Kidney epithelial cell (primary cell): Measurements from ENCODE around the gene MEIG1. TPM values are rescaled to one million over a fixed set of nuclear protein-coding genes. Genes with fewer than 3 reads are reported as not detected.

Experiments
- DNase-seq: peaks from one replicate; pipeline ENCODE4 v3.0.0-alpha.2; 2010; ENCODE audit warnings: low read depth
- H3K27me3 ChIP-seq: 2 replicates; pipeline ENCODE4 v1.6.0; 2011; ENCODE audit warnings: low read length; ENCODE audit not compliant: control insufficient read depth, insufficient read depth
- H3K36me3 ChIP-seq: 2 replicates; pipeline ENCODE4 v1.5.1; 2011; ENCODE audit warnings: low read length; ENCODE audit not compliant: control insufficient read depth, insufficient read depth
- H3K4me3 ChIP-seq: 2 replicates; pipeline ENCODE4 v1.5.1; 2011; ENCODE audit warnings: low read depth, mild to moderate bottlenecking, control low read depth, low read length
- total RNA-seq: library from RNA; depleted of rRNA; stranded (reverse); fragments of >200 nt; gene quantifications from 2 replicates; pipeline ENCODE4 v1.2.3, GENCODE V29; 2015
- TF ChIP-seq, protein P1 (sequence below): IDR thresholded peaks from 2 replicates; pipeline ENCODE4 v1.5.1; 2011; ENCODE audit warnings: mild to moderate bottlenecking, moderate library complexity, low read length, control low read depth, inconsistent platforms; ENCODE audit not compliant: insufficient read depth, poor library complexity, severe bottlenecking

Gene MEIG1, protein sequence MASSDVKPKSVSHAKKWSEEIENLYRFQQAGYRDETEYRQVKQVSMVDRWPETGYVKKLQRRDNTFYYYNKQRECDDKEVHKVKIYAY
- 1.5 TPM in 1 of 2 replicates, not detected in the other for total RNA-seq

DNA sequence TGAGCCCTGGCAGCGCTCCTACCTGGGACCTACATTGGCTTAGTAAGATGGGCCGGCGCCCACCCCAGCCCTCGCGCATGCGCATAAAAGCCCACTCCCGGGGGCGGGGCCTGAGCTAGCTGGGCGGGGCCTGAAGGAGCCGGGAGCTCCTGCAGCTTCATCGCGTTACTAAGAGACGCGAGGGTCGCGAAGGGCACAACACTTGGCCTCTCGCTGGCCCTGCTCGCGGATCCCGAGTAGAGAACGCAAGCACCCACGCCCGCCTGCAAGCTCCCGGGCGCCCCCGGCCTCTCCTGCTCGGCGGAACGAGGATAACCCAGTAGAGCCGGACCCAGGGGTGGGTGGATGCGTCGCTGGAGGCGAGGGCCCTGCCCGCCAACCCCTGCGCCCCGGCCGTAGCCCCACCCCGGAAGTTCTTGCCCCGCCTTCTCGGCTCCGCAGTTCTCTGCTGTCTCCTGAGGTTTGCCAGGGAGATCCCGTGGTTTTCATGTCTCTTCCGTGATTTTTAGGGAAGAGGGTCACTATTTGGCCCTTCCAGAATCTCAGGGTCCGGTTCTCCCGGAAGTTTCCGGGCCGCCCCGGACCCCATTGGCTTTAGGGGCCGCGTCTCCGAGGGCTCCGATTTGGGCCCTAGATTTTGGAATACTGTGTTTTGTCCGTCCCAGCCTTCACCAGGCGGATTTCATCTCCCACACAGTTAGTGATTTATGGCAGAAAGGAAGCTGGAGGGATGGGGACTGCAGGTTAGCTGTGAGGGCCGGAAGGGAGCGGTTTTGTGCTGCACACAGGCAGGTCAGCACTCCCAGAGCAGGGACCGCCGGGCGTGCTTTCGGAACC is at the start of gene MEIG1:
Gene MEIG1 (plus strand): TSS at position 168 of the 837 bp plus-strand sequence. CDS start 7,081 bp downstream, outside the sequence.
- peak; percentile 69 for DNase-seq
- Histone ChIP-seq H3K4me3 (peak within 1 kb of the TSS; percentile 65), H3K27me3 (no peaks in the 10 kb centered on the region), H3K36me3 (no peaks in the 10 kb centered on the region)
- TF ChIP-seq, protein P1, sequence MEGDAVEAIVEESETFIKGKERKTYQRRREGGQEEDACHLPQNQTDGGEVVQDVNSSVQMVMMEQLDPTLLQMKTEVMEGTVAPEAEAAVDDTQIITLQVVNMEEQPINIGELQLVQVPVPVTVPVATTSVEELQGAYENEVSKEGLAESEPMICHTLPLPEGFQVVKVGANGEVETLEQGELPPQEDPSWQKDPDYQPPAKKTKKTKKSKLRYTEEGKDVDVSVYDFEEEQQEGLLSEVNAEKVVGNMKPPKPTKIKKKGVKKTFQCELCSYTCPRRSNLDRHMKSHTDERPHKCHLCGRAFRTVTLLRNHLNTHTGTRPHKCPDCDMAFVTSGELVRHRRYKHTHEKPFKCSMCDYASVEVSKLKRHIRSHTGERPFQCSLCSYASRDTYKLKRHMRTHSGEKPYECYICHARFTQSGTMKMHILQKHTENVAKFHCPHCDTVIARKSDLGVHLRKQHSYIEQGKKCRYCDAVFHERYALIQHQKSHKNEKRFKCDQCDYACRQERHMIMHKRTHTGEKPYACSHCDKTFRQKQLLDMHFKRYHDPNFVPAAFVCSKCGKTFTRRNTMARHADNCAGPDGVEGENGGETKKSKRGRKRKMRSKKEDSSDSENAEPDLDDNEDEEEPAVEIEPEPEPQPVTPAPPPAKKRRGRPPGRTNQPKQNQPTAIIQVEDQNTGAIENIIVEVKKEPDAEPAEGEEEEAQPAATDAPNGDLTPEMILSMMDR = no peak

DNA sequence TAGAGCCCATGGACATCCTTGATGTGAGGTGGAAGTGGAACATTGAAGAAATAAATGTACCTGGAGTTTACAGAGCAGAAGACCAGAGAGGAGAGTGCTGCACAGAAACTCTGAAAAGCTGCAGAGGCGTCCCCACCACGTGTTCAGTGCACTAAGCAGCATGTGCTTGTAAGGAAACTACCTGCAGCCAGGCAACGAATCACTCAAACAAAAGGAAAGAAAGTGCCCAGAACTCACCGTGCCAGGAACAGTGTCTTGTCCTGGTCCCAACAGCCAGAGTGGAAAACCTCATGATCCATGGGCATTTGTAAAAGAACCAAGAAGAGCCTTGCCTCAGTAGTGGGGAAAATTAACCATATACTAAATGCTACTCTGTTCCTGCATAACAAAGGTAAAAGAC is 48.2 kb upstream of the MEIG1 start:
- TF ChIP-seq, protein P1 = no peak
- Histone ChIP-seq H3K36me3 (peaks cover 1% of the 10 kb centered on the region), H3K27me3 (no peaks in the 10 kb centered on the region), H3K4me3 (no peak overlapping the region)
- DNase-seq = no peak

DNA sequence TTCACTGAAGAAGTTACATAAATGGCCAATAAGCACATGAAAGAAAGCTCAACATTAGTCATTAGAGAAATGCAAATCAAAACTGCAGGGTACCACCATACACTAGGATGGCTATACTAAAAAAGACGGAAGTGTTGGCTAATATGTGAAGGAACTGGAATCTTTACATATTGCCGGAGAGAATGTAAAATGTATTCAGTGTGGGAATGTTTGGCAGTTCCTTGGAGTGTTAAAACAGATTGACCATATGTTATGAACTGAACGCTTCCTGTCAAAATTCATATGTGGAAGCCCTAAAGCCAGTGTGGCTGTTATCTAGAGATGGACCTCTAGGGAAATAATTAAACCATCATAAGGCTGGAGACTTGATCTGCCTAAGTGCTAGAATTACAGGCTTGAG is 47.4 kb upstream of the MEIG1 start:
- H3K4me3 ChIP-seq = no peak overlapping the region
- DNase-seq = no peak
- TF ChIP-seq, protein P1 = no peak
- H3K27me3 ChIP-seq = no peaks in the 10 kb centered on the region
- peaks cover 1% of the 10 kb centered on the region for H3K36me3 ChIP-seq

- Histone ChIP-seq H3K27me3 (no peaks in the 10 kb centered on the region), H3K36me3 (no peaks in the 10 kb centered on the region), H3K4me3 (no peak overlapping the region)
- TF ChIP-seq, protein P1 = no peak
- no peak for DNase-seq
Observed at GRCh38 chr10:14916600-14916999, 42.6 kb upstream of the MEIG1 start.

DNA sequence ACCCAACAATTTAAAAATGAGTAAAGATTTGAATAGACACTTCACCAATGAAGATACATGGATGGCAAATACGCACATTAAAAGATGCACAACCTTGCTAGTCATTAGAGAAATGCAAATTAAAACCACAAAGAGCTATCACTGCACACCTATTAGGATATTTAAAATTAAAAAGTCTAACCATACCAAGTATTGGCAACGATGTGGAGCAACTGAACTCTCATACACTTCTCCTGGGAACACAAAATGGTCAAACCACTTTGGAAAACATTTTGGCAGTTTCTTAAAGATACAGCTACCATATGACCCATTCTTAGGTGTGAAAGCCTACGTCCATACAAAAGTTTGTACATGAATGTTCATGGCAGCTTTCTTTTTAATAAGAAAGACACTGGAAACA is 41.4 kb upstream of the MEIG1 start:
- Histone ChIP-seq H3K4me3 (no peak overlapping the region), H3K36me3 (peaks cover 2% of the 10 kb centered on the region), H3K27me3 (no peaks in the 10 kb centered on the region)
- no peak for DNase-seq
- TF ChIP-seq, protein P1 = no peak

DNA sequence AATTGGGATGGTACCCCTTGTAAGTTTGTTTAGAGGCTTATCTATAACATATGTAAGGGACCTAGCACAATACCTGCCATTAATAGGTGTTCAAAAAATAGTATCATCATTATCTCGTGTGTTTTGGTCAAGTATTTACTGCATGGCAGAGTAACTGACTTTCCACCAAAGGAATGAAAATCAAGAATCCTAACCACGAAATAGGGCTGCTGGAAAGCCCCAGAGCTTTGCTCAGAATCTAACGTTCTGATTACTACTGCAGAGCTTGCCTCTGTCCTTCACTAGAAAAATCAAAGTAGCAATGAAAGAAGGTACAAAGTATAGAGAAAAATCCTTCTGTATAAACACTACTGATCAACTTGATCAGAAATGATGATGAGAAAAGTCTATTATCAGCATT is 40.2 kb upstream of the MEIG1 start:
- TF ChIP-seq, protein P1 = no peak
- DNase-seq = no peak
- Histone ChIP-seq H3K27me3 (no peaks in the 10 kb centered on the region), H3K36me3 (peaks cover 4% of the 10 kb centered on the region), H3K4me3 (no peak overlapping the region)
